Esophagus muscularis mucosa (tissue), 4 donors: ENCODE data around the gene STXBP6.

ENCODE experiments used
- CTCF ChIP-seq, 3 experiments: fragments of 200-600 bp in 2 of 3; fragments of 450-650 bp in 1 of 3; sonication (generic) in 2 of 3; IDR thresholded peaks; one replicate each; pipeline ENCODE4 v1.5.1; 2017 to 2019; ENCODE audit warnings: antibody characterized with exemption in 3 of 3, mild to moderate bottlenecking in 2 of 3, moderate library complexity in 1 of 3
- EP300 ChIP-seq: sonication (generic); formaldehyde crosslinking; IDR thresholded peaks from one replicate; pipeline ENCODE4 v1.6.1; 2017; ENCODE audit warnings: antibody characterized with exemption
- POLR2A ChIP-seq: fragments of 450-650 bp; IDR thresholded peaks from one replicate; pipeline ENCODE4 v1.6.1; 2017; ENCODE audit warnings: antibody characterized with exemption, moderate library complexity, mild to moderate bottlenecking, low read depth

GRCh38 chr14:24820616-24821015 is 229.3 kb downstream of the STXBP6 start:
- TF ChIP-seq POLR2A (no peak), CTCF (IDR thresholded peaks at IDR 0.05) (no peak), EP300 (no peak)
